Uterus (tissue), 4 donors: Measurements from ENCODE around the gene MYLIP. TPM values are rescaled to one million over a fixed set of nuclear protein-coding genes. Genes with fewer than 3 reads are reported as not detected.

ENCODE experiments used
- DNase-seq, 2 donors: peaks; one replicate each; pipeline ENCODE4 v3.0.0-alpha.2; 2019 to 2020
- H3K27ac ChIP-seq, 2 donors: fragments of 200-600 bp; sonication (generic); 1 replicate in 1 of 2; 2 replicates in 1 of 2; pipeline ENCODE4 v1.5.1; 2016 to 2018
- H3K27me3 ChIP-seq, 2 donors: fragments of 200-600 bp; sonication (generic); one replicate each; pipeline ENCODE4 v1.5.1; 2018 to 2019; ENCODE audit warnings: control low read depth in 1 of 2
- H3K36me3 ChIP-seq, 2 donors: fragments of 200-600 bp; sonication (generic); one replicate each; pipeline ENCODE4 v1.5.1; 2019; ENCODE audit warnings: control low read depth in 1 of 2
- H3K4me1 ChIP-seq, 2 donors: fragments of 200-600 bp; sonication (generic); one replicate each; pipeline ENCODE4 v1.5.1; 2018 to 2019; ENCODE audit warnings: control low read depth in 1 of 2
- H3K4me3 ChIP-seq, 2 donors: fragments of 200-600 bp; sonication (generic); 1 replicate in 1 of 2; 2 replicates in 1 of 2; pipeline ENCODE4 v1.5.1; 2018 to 2019; ENCODE audit warnings: mild to moderate bottlenecking in 1 of 2
- H3K9me3 ChIP-seq, 2 donors: fragments of 200-600 bp; sonication (generic); one replicate each; pipeline ENCODE4 v1.5.1; 2019; ENCODE audit warnings: control low read depth in 1 of 2
- CTCF ChIP-seq, 4 experiments: fragments of 200-600 bp in 2 of 4; fragments of 450-650 bp in 2 of 4; sonication (generic) in 2 of 4; IDR thresholded peaks; one replicate each; pipeline ENCODE4 v1.5.1; 2016 to 2019; ENCODE audit warnings: antibody characterized with exemption in 4 of 4, mild to moderate bottlenecking in 2 of 4, moderate library complexity in 1 of 4
- POLR2A ChIP-seq, 2 donors: fragments of 450-650 bp; IDR thresholded peaks; one replicate each; pipeline ENCODE4 v1.6.1; 2016; ENCODE audit warnings: antibody characterized with exemption in 2 of 2, mild to moderate bottlenecking in 1 of 2, moderate library complexity in 1 of 2
- intact Hi-C: fragments of 100-400 bp; cut with DNase I; formaldehyde crosslinking; loops from one replicate; pipeline ENCODE4 v1.15.1; 2023; ENCODE audit warnings: low total_unique reads
- total RNA-seq, 4 donors: library from RNA; depleted of rRNA in 3 of 4; stranded (reverse); fragments of >200 nt in 3 of 4; gene quantifications; one replicate each; pipeline versions ENCODE4 v1.1.0 to v1.2.4, GENCODE V29; 2014 to 2023
- donor health status: DM: yes; HTN: yes; CAD: no.

The MYLIP gene
- total RNA-seq, 4 donors from 2014 or later, result 11.5 to 79.2 (median 58.7) TPM

- TF ChIP-seq CTCF (IDR thresholded peaks at IDR 0.05), result no peak
- no peak for TF ChIP-seq POLR2A (IDR thresholded peaks at IDR 0.05)
- no peaks in the 10 kb centered on the region for H3K9me3 ChIP-seq
- H3K4me1 ChIP-seq, result no peaks in the 10 kb centered on the region
- intact Hi-C loops, result no loop called here
- H3K36me3 ChIP-seq, result no peaks in the 10 kb centered on the region
- no peak overlapping the region for H3K4me3 ChIP-seq
- DNase-seq, result no peak
- H3K27ac ChIP-seq, result no peak overlapping the region
- no peaks in the 10 kb centered on the region for H3K27me3 ChIP-seq
Measured at GRCh38 chr6:16184551-16184950, 55.7 kb downstream of the MYLIP start.

GRCh38 chr6:16187176-16187575, 58.3 kb downstream of the MYLIP start:
- no peaks in the 10 kb centered on the region for H3K36me3 ChIP-seq
- no peaks in the 10 kb centered on the region for H3K27me3 ChIP-seq
- H3K9me3 ChIP-seq, result no peaks in the 10 kb centered on the region
- no peaks in the 10 kb centered on the region for H3K4me1 ChIP-seq
- intact Hi-C loops, result no loop called here
- peak overlapping the region in 1 of 2 donors; percentile 29 for H3K27ac ChIP-seq
- H3K4me3 ChIP-seq, result no peak overlapping the region
- DNase-seq, result no peak
- TF ChIP-seq POLR2A (IDR thresholded peaks at IDR 0.05), result no peak
- no peak for TF ChIP-seq CTCF (IDR thresholded peaks at IDR 0.05)

GRCh38 chr6:16190214-16190613, 61.3 kb downstream of the MYLIP start:
- Histone ChIP-seq H3K27me3 (no peaks in the 10 kb centered on the region), H3K27ac (no peak overlapping the region), H3K4me1 (no peaks in the 10 kb centered on the region), H3K36me3 (no peaks in the 10 kb centered on the region), H3K9me3 (no peaks in the 10 kb centered on the region), H3K4me3 (no peak overlapping the region)
- intact Hi-C loops, result no loop called here
- DNase-seq, result no peak
- TF ChIP-seq POLR2A (IDR thresholded peaks at IDR 0.05) (no peak), CTCF (IDR thresholded peaks at IDR 0.05) (no peak)

- no peaks in the 10 kb centered on the region for H3K36me3 ChIP-seq
- intact Hi-C loops, result no loop called here
- peaks cover 3 to 4% of the 10 kb centered on the region in 2 donors for H3K4me1 ChIP-seq
- TF ChIP-seq POLR2A (IDR thresholded peaks at IDR 0.05), result no peak
- no peak for TF ChIP-seq CTCF (IDR thresholded peaks at IDR 0.05)
- no peak overlapping the region for H3K27ac ChIP-seq
- no peaks in the 10 kb centered on the region for H3K9me3 ChIP-seq
- H3K27me3 ChIP-seq, result no peaks in the 10 kb centered on the region
- DNase-seq, result no peak
- no peak overlapping the region for H3K4me3 ChIP-seq
Measured at GRCh38 chr6:16196260-16196983, 67.5 kb downstream of the MYLIP start.

- intact Hi-C loops, result no loop called here
- no peak for DNase-seq
- TF ChIP-seq POLR2A (IDR thresholded peaks at IDR 0.05) (no peak), CTCF (IDR thresholded peaks at IDR 0.05) (no peak)
Measured at GRCh38 chr6:16196984-16197546, 68.2 kb downstream of the MYLIP start.

More at GRCh38 chr6:16196984-16197546, 68.2 kb downstream of the MYLIP start:
- H3K4me3 ChIP-seq, result no peak overlapping the region
- H3K27ac ChIP-seq, result no peak overlapping the region
- H3K9me3 ChIP-seq, result no peaks in the 10 kb centered on the region
- H3K36me3 ChIP-seq, result no peaks in the 10 kb centered on the region
- H3K4me1 ChIP-seq, result peaks cover 3 to 4% of the 10 kb centered on the region in 2 donors
- H3K27me3 ChIP-seq, result no peaks in the 10 kb centered on the region
